ENCODE measurements around the gene TBC1D25.

Gene TBC1D25

GRCh38 chrX:48539345-48540027 lies at the start of gene TBC1D25:
TSS of gene TBC1D25 (plus strand) at chrX:48539714. CDS start at chrX:48539798, 84 bp downstream.
- peak; percentile 70 to 84 for DNase-seq

- DNase-seq = no peak
These were observed 49.6 kb upstream of the TBC1D25 start for GRCh38 chrX:48489892-48490291.

- no peak for DNase-seq
These were observed 48.9 kb upstream of the TBC1D25 start for GRCh38 chrX:48490661-48491060.

- DNase-seq = no peak
These were observed 47.7 kb upstream of the TBC1D25 start for GRCh38 chrX:48491809-48492208.

- DNase-seq = no peak
These were observed 47.1 kb upstream of the TBC1D25 start for GRCh38 chrX:48492293-48492910.

- peak in 1 of 2 donors; percentile 15 for DNase-seq
These were observed 45.6 kb upstream of the TBC1D25 start for GRCh38 chrX:48493890-48494364.

- DNase-seq = no peak
These were observed 42.9 kb upstream of the TBC1D25 start for GRCh38 chrX:48496660-48497059.

GRCh38 chrX:48497871-48498270 lies 41.6 kb upstream of the TBC1D25 start:
- no peak for DNase-seq

GRCh38 chrX:48498374-48498809 lies 41.1 kb upstream of the TBC1D25 start:
- DNase-seq = no peak

GRCh38 chrX:48504261-48504660 lies 35.3 kb upstream of the TBC1D25 start:
- no peak for DNase-seq

- DNase-seq = no peak
These were observed 34.0 kb upstream of the TBC1D25 start for GRCh38 chrX:48505481-48505880.

GRCh38 chrX:48507246-48507645 lies 32.3 kb upstream of the TBC1D25 start:
- no peak for DNase-seq

- DNase-seq = peak; percentile 47 to 73
These were observed 30.9 kb upstream of the TBC1D25 start, which contains the start of gene PORCN for GRCh38 chrX:48508400-48509244. TSS of gene PORCN (plus strand) at chrX:48508992. CDS start at chrX:48509821, 829 bp downstream.

- no peak for DNase-seq
These were observed 30.3 kb upstream of the TBC1D25 start for GRCh38 chrX:48509245-48509590.

GRCh38 chrX:48509619-48510018 lies 29.9 kb upstream of the TBC1D25 start:
- no peak for DNase-seq

GRCh38 chrX:48511560-48511959 lies 28.0 kb upstream of the TBC1D25 start:
- DNase-seq = no peak

GRCh38 chrX:48512371-48512935 lies 27.1 kb upstream of the TBC1D25 start:
- no peak for DNase-seq

- DNase-seq = no peak
These were observed 25.8 kb upstream of the TBC1D25 start for GRCh38 chrX:48513670-48514069.

GRCh38 chrX:48514126-48514806 lies 25.2 kb upstream of the TBC1D25 start:
- no peak for DNase-seq

GRCh38 chrX:48514868-48515460 lies 24.6 kb upstream of the TBC1D25 start:
- no peak for DNase-seq

GRCh38 chrX:48515842-48516241 lies 23.7 kb upstream of the TBC1D25 start:
- DNase-seq = no peak

GRCh38 chrX:48516285-48516684 lies 23.2 kb upstream of the TBC1D25 start:
- no peak for DNase-seq
